AG04449 (cell line): ENCODE results near the gene CD4.

Source experiments
- CTCF ChIA-PET: fragments of 350-600 bp; formaldehyde crosslinking; extraction: SDS; loops from one replicate; lab custom pipeline; 2021; ENCODE audit warnings: antibody characterized with exemption; lab: Yijun Ruan, JAX
- POLR2A ChIA-PET: fragments of 400-600, 350-600 bp; formaldehyde crosslinking; extraction: SDS; loops from one replicate; lab custom pipeline; 2020; ENCODE audit warnings: antibody characterized with exemption, inconsistent platforms; lab: Yijun Ruan, JAX
- DNase-seq: peaks from one replicate; pipeline ENCODE4 v3.0.0-alpha.2; 2010; ENCODE audit warnings: low read depth, low spot score
- H3K4me3 ChIP-seq: 2 replicates; pipeline ENCODE4 v1.5.1; 2011; ENCODE audit warnings: low read depth, mild to moderate bottlenecking, control low read depth, low read length
- TF ChIP-seq, protein P1 (sequence below): IDR thresholded peaks from one replicate; pipeline ENCODE4 v1.5.1; 2011; ENCODE audit warnings: mild to moderate bottlenecking, moderate library complexity, low read length, control low read depth, inconsistent platforms; ENCODE audit not compliant: insufficient read depth; ENCODE audit errors: missing control alignments

The CD4 gene

GRCh38 chr12:6778574-6779550 lies 10.5 kb upstream of the CD4 start:
- peak; percentile 53 for DNase-seq
- TF ChIP-seq, protein P1, sequence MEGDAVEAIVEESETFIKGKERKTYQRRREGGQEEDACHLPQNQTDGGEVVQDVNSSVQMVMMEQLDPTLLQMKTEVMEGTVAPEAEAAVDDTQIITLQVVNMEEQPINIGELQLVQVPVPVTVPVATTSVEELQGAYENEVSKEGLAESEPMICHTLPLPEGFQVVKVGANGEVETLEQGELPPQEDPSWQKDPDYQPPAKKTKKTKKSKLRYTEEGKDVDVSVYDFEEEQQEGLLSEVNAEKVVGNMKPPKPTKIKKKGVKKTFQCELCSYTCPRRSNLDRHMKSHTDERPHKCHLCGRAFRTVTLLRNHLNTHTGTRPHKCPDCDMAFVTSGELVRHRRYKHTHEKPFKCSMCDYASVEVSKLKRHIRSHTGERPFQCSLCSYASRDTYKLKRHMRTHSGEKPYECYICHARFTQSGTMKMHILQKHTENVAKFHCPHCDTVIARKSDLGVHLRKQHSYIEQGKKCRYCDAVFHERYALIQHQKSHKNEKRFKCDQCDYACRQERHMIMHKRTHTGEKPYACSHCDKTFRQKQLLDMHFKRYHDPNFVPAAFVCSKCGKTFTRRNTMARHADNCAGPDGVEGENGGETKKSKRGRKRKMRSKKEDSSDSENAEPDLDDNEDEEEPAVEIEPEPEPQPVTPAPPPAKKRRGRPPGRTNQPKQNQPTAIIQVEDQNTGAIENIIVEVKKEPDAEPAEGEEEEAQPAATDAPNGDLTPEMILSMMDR, result peak; percentile 98
- POLR2A ChIA-PET, result interaction anchor here (1.0 to 3.5 kb wide), 3 partner anchors 12 to 89 kb away, joined by 6 to 23 read pairs (median 12); partner anchors contain the start of genes MLF2, PTMS and ZNF384
- CTCF ChIA-PET, result interaction anchor here (0.6 to 12.1 kb wide), 25 partner anchors 8 to 175 kb away, joined by 3 to 272 read pairs (median 5); partner anchors contain the start of genes GPR162, MLF2 and PTMS
- peak overlapping the region; percentile 54 for H3K4me3 ChIP-seq

DNA sequence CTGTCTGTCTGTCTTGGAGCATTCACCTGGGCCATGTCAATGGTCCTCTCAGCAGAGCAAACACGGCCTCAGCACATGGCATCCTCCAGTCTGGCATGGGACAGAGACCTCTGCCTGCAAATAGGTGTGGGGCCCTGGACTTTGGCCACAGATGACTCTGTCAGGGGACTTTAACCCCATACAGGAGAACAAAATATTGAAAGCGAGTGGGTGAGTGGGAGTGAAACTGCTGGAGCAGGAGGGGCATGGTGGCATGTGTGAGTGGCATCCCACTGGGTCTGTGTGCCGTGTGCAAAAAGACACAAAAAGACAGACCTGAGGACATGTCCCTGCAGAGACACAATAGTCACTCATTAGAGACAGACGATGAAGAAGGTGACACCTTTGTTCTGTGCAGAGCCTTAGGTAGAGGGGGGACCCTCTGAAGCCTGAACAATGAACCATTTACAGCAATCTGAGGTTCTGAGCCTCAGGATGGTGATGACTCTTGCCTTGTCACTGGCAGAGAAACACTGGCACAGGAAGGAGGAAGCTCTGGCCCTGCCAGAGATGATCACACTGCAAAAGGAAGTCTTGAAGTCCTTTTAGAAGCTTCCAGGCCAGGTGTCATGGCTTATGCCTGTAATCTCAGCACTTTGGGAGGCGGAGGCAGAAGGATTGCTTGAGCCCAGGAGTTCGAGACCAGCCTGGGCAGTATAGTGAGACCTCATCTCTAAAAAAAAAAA lies 9.5 kb upstream of the CD4 start:
- TF ChIP-seq, protein P1, result no peak
- ChIA-PET POLR2A (interaction anchor here (3.5 to 4.0 kb wide), 2 partner anchors 13 kb away, joined by 16 to 23 read pairs; partner anchors contain the start of gene PTMS), CTCF (interaction anchor here (0.6 to 12.1 kb wide), 15 partner anchors 7 to 165 kb away, joined by 3 to 272 read pairs (median 5); partner anchors contain the start of genes MLF2 and PTMS)
- no peak for DNase-seq
- no peak overlapping the region for H3K4me3 ChIP-seq

- CTCF ChIA-PET, result interaction anchor here (1.0 to 12.1 kb wide), 9 partner anchors 12 to 165 kb away, joined by 3 to 272 read pairs (median 13); partner anchors contain the start of genes MLF2 and PTMS
- TF ChIP-seq, protein P1, result no peak
- H3K4me3 ChIP-seq, result no peak overlapping the region
- POLR2A ChIA-PET, result interaction anchor here (4.0 kb wide), 1 partner anchor 14 kb away, joined by 16 read pairs; the partner anchor contains the start of gene PTMS
- DNase-seq, result no peak
Measured at GRCh38 chr12:6780573-6780972, 8.8 kb upstream of the CD4 start.

DNA sequence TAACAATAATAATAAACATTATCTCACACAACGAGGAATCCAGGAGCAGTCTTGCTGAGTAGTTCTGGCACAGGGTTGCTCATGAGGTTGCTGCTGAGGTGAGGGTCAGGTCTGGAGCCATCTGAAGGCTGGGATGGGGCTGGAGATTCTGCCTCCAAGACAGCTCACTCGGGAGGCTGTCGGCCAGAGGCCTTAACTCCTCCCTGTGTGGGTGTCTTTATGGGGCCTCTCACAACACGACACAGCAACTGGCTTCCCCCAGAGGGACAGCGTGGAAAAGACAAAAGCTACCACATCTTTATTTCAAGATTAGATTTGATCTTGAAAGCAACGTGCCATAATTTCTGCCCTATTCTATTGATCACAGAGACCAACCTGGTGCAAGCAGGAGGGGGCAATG lies 7.2 kb upstream of the CD4 start:
- no peak overlapping the region for H3K4me3 ChIP-seq
- ChIA-PET CTCF (interaction anchor here (1.2 to 12.1 kb wide), 6 partner anchors 14 to 162 kb away, joined by 3 to 272 read pairs (median 32); partner anchors contain the start of genes MLF2 and PTMS), POLR2A (interaction anchor here (0.7 to 4.0 kb wide), 2 partner anchors 15 to 28 kb away, joined by 3 to 16 read pairs; partner anchors contain the start of gene PTMS)
- no peak for DNase-seq
- TF ChIP-seq, protein P1, result no peak

DNA sequence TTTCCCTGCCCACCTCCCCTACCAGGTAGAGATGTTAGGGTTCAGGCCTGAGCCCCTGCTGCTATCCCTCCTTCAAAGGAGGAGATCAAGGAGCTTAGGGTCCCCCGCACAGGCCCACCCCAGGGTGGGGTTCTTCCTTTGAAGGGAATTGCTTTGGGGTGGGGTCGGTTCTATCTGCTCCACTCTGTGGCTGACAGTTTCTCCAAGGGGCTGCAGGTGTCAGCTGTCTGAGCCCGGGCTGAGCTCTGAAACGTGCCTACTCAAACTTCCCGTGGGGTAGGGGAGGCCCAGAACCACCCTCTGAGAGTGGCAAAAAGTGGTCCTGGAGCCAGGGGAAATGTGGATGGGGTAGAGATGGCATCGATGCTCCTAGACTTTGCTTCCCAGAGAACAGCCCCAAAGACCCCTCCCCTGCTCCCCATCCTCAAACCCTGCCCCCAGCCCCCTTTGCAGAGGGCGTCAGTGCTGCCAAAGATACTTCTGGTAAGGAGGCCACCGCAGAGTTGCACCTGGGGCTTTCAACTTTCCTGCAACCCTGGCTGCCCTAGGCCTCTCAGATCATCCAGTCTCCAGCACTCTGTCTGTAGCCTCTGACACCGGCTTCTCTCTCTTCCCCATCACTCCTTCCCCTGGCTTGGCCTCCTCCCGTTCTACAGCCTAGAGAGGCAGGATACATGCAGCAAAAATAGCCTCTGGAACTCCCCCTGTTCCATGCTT lies 6.3 kb upstream of the CD4 start:
- ChIA-PET POLR2A (interaction anchor here (4.0 kb wide), 1 partner anchor 16 kb away, joined by 16 read pairs; the partner anchor contains the start of gene PTMS), CTCF (interaction anchor here (1.2 to 12.1 kb wide), 6 partner anchors 8 to 163 kb away, joined by 3 to 272 read pairs (median 32); partner anchors contain the start of genes MLF2 and PTMS)
- TF ChIP-seq, protein P1, result no peak
- no peak overlapping the region for H3K4me3 ChIP-seq
- DNase-seq, result no peak
